ENCODE data around the gene CHST3.

GRCh38 chr10:72014785-72015480 is 50.7 kb downstream of the CHST3 start:
- no peak for TF ChIP-seq CTCF (IDR thresholded peaks at IDR 0.05; ENCODE audit: insufficient read depth, low read length, poor library complexity, severe bottlenecking)
- TF ChIP-seq EZH2phosphoT487 (conservative IDR thresholded peaks at IDR 0.05; ENCODE audit: low read length) = no peak
